Measurements from ENCODE around the gene AFF3. TPM values are rescaled to one million over a fixed set of nuclear protein-coding genes. Genes with fewer than 3 reads are reported as not detected.

Gene AFF3
- total and polyA plus RNA-seq, 12 donors, result 0.39 to 16.9 (median 7.0) TPM

GRCh38 chr2:99905636-99906035, 236.8 kb downstream of the AFF3 start:
- ATAC-seq, result no peak
- TF ChIP-seq CTCF (IDR thresholded peaks at IDR 0.05), result no peak

GRCh38 chr2:99905025-99905424, 237.4 kb downstream of the AFF3 start:
- Histone ChIP-seq H3K9me3 (no peaks in the 10 kb centered on the region), H3K4me1 (peaks cover 0 to 18% (median 3%) of the 10 kb centered on the region in 9 donors), H3K4me3 (no peak overlapping the region), H3K36me3 (no peaks in the 10 kb centered on the region), H3K27ac (no peak overlapping the region), H3K27me3 (no peaks in the 10 kb centered on the region)
- no peak for ATAC-seq
- no peak for DNase-seq
- intact Hi-C loops (cut with DNase I), result no loop called here
- 97 to 99% methylated on average over 5 of the region's 5 CpGs for WGBS, 2 donors
- TF ChIP-seq CTCF (IDR thresholded peaks at IDR 0.05), result no peak

More at GRCh38 chr2:99905636-99906035, 236.8 kb downstream of the AFF3 start:
- no peaks in the 10 kb centered on the region for H3K36me3 ChIP-seq
- DNase-seq, result no peak
- H3K4me1 ChIP-seq, result peaks cover 0 to 13% (median 3%) of the 10 kb centered on the region in 9 donors
- no peak overlapping the region for H3K4me3 ChIP-seq
- WGBS, 2 donors, result 95 to 99% methylated on average over 2 of the region's 2 CpGs
- H3K27me3 ChIP-seq, result no peaks in the 10 kb centered on the region
- intact Hi-C loops (cut with DNase I), result no loop called here
- no peaks in the 10 kb centered on the region for H3K9me3 ChIP-seq
- H3K27ac ChIP-seq, result no peak overlapping the region

- ATAC-seq, result peak in 1 of 8 donors; percentile 25
- no peak for TF ChIP-seq CTCF (IDR thresholded peaks at IDR 0.05)
These were observed 238.4 kb downstream of the AFF3 start for GRCh38 chr2:99903981-99904380.

GRCh38 chr2:99900556-99900955, 241.8 kb downstream of the AFF3 start:
- no peak overlapping the region for H3K4me3 ChIP-seq
- peak overlapping the region in 4 of 10 donors; percentile 16 to 50 (median 36) for H3K27ac ChIP-seq
- DNase-seq (peak in 1 of 2 donors; percentile 25), ATAC-seq (peak; percentile 69 to 98 (median 92))
- TF ChIP-seq CTCF (IDR thresholded peaks at IDR 0.05), result no peak
- H3K36me3 ChIP-seq, result no peaks in the 10 kb centered on the region
- no peaks in the 10 kb centered on the region for H3K27me3 ChIP-seq
- 80 to 82% methylated on average over 7 of the region's 7 CpGs for WGBS, 2 donors
- H3K9me3 ChIP-seq, result no peaks in the 10 kb centered on the region
- intact Hi-C loops (cut with DNase I), result no loop called here
- peaks cover 0 to 18% (median 3%) of the 10 kb centered on the region in 9 donors for H3K4me1 ChIP-seq

More at GRCh38 chr2:99903981-99904380, 238.4 kb downstream of the AFF3 start:
- Histone ChIP-seq H3K9me3 (no peaks in the 10 kb centered on the region), H3K4me1 (peaks cover 0 to 18% (median 3%) of the 10 kb centered on the region in 9 donors), H3K27me3 (no peaks in the 10 kb centered on the region), H3K27ac (peak overlapping the region in 1 of 10 donors; percentile 18), H3K4me3 (no peak overlapping the region), H3K36me3 (no peaks in the 10 kb centered on the region)
- intact Hi-C loops (cut with DNase I), result no loop called here
- no peak for DNase-seq
- 47 to 62% methylated on average over 5 of the region's 5 CpGs for WGBS, 2 donors
